ENCODE measurements around the gene PLA2G15.

DNA sequence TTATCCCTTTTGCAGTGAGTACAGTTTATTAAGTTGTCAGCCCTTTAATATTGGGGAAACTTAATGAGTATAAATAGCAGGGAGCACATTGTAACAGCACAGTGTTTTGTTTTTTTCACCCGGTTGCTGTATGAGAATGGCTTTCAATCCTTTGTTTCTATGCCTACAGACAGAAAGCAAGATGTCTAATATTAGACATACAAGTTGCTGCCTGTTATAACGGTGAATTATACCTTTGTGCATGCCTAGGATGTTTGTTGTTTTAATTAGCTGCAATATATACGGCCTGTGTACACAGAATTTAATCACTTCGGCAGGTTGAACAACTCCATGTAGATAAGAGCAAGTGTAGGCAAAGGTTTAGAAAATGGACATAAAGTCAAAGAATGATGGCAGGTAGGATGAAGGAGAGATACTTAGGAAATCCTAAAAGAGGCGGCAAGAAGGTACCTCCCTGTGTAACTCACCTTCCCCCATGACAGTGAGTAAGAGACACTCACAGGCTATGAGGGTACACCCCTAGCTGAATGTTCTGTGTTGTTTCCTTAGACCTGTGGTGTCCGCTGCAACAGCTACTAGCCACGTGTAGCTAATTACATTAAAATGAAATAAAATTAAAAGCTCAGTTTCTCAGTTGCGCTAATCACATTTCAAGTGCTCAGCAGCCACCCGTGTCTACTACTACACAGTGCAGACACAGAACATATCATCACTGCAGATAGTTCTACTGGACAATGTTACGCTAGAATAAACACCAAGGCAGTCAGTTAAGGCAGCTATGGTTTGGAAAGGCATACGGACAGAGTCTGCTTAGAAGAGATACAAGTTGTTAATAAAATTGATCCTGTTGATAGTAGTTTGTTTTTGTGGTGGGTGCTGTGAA, 54.6 kb downstream of the PLA2G15 start:
- TF ChIP-seq, protein P1, sequence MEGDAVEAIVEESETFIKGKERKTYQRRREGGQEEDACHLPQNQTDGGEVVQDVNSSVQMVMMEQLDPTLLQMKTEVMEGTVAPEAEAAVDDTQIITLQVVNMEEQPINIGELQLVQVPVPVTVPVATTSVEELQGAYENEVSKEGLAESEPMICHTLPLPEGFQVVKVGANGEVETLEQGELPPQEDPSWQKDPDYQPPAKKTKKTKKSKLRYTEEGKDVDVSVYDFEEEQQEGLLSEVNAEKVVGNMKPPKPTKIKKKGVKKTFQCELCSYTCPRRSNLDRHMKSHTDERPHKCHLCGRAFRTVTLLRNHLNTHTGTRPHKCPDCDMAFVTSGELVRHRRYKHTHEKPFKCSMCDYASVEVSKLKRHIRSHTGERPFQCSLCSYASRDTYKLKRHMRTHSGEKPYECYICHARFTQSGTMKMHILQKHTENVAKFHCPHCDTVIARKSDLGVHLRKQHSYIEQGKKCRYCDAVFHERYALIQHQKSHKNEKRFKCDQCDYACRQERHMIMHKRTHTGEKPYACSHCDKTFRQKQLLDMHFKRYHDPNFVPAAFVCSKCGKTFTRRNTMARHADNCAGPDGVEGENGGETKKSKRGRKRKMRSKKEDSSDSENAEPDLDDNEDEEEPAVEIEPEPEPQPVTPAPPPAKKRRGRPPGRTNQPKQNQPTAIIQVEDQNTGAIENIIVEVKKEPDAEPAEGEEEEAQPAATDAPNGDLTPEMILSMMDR (IDR thresholded peaks at IDR 0.05; ENCODE audit: poor library complexity): no peak
- no peak for TF ChIP-seq EZH2 (IDR thresholded peaks at IDR 0.05; ENCODE audit: borderline replicate concordance)

Measured in hepatocyte (in vitro differentiated cells).